Uterus (tissue), 2 donors: Measurements from ENCODE around the gene KIRREL3.

ENCODE experiments used
- POLR2A ChIP-seq, 2 donors: fragments of 450-650 bp; IDR thresholded peaks; one replicate each; pipeline ENCODE4 v1.6.1; 2016; ENCODE audit warnings: antibody characterized with exemption in 2 of 2, mild to moderate bottlenecking in 1 of 2, moderate library complexity in 1 of 2
- TF ChIP-seq, protein P1 (sequence below), 4 experiments: fragments of 200-600 bp in 2 of 4; fragments of 450-650 bp in 2 of 4; sonication (generic) in 2 of 4; IDR thresholded peaks; one replicate each; pipeline ENCODE4 v1.5.1; 2016 to 2019; ENCODE audit warnings: antibody characterized with exemption in 4 of 4, mild to moderate bottlenecking in 2 of 4, moderate library complexity in 1 of 4

- TF ChIP-seq, protein P1, sequence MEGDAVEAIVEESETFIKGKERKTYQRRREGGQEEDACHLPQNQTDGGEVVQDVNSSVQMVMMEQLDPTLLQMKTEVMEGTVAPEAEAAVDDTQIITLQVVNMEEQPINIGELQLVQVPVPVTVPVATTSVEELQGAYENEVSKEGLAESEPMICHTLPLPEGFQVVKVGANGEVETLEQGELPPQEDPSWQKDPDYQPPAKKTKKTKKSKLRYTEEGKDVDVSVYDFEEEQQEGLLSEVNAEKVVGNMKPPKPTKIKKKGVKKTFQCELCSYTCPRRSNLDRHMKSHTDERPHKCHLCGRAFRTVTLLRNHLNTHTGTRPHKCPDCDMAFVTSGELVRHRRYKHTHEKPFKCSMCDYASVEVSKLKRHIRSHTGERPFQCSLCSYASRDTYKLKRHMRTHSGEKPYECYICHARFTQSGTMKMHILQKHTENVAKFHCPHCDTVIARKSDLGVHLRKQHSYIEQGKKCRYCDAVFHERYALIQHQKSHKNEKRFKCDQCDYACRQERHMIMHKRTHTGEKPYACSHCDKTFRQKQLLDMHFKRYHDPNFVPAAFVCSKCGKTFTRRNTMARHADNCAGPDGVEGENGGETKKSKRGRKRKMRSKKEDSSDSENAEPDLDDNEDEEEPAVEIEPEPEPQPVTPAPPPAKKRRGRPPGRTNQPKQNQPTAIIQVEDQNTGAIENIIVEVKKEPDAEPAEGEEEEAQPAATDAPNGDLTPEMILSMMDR (IDR thresholded peaks at IDR 0.05): no peak
- no peak for TF ChIP-seq POLR2A (IDR thresholded peaks at IDR 0.05)
Observed at GRCh38 chr11:126430581-126431335, 569.8 kb downstream of the KIRREL3 start.
